K562 (cell line): ENCODE measurements around the gene HOXA4. TPM values are rescaled to one million over a fixed set of nuclear protein-coding genes. Genes with fewer than 3 reads are reported as not detected.
A peak's percentile ranks its signal among the peaks of the same experiment; 100 is the strongest.

Source experiments
- ATAC-seq: fragments of 200-7000 bp; cut with Tn5 transposase; 3 replicates; pipeline ENCODE4 v1.9.1; 2020; ENCODE audit warnings: moderate library complexity
- BruUV-seq: library from RNA; stranded (reverse); fragments of 400-500 nt; replicated peaks from 2 replicates; lab custom pipeline; 2021; lab: Mats Ljungman, UMichigan
- CTCF ChIA-PET: fragments of 300-600 bp; formaldehyde crosslinking; extraction: SDS; loops from one replicate; lab custom pipeline; 2021; ENCODE audit warnings: low intra/inter-chr PET ratio; lab: Yijun Ruan, JAX
- POLR2A ChIA-PET: fragments of 300-600, 350-650 bp; sonication (Branson Sonifier 250); formaldehyde crosslinking; extraction: SDS; loops from one replicate; lab custom pipeline; 2021; ENCODE audit warnings: antibody characterized with exemption, inconsistent platforms; lab: Yijun Ruan, JAX
- DNase-seq, 4 experiments: peaks; one replicate each; pipeline versions ENCODE4 v3.0.0 to v3.0.0-alpha.2; 2011 to 2018; ENCODE audit warnings: low spot score in 3 of 4, mixed read lengths in 3 of 4; ENCODE audit errors: extremely low read depth in 1 of 4
- FAIRE-seq: peaks from 2 replicates; lab custom pipeline; 2011; peaks lifted over from hg19 to GRCh38; lab: Jason Lieb, UNC
- H2AFZ ChIP-seq: 2 replicates; pipeline ENCODE4 v1.6.0; 2011; ENCODE audit warnings: low read depth, low read length, control low read depth, inconsistent platforms
- H3K27ac ChIP-seq: fragments of 200-600 bp; 3 replicates; pipeline ENCODE4 v1.8.0; 2011; ENCODE audit warnings: low read depth, mild to moderate bottlenecking, control low read depth, inconsistent platforms, low read length, moderate library complexity, mixed read lengths; ENCODE audit errors: extremely low read depth
- H3K27me3 ChIP-seq, 2 experiments: fragments of 300-600 bp in 1 of 2; 2 replicates in 1 of 2; 3 replicates in 1 of 2; pipeline versions ENCODE4 v1.6.0 to v1.8.0; 2011; ENCODE audit warnings: inconsistent platforms in 2 of 2, low read length in 2 of 2, mild to moderate bottlenecking in 1 of 2, mixed read lengths in 1 of 2, moderate library complexity in 1 of 2; ENCODE audit not compliant: control insufficient read depth in 2 of 2, insufficient read depth in 2 of 2
- H3K36me3 ChIP-seq: fragments of 300-600 bp; 3 replicates; pipeline ENCODE4 v1.8.0; 2011; ENCODE audit warnings: mild to moderate bottlenecking, low read length, inconsistent platforms; ENCODE audit not compliant: control insufficient read depth, insufficient read depth
- H3K4me1 ChIP-seq, 2 experiments: fragments of 200-600 bp in 1 of 2; replicated peaks in 1 of 2; 2 replicates in 1 of 2; 3 replicates in 1 of 2; pipeline versions ENCODE4 v1.5.1 to v1.8.0; 2011; ENCODE audit warnings: inconsistent platforms in 2 of 2, low read length in 2 of 2, mild to moderate bottlenecking in 1 of 2, mixed read lengths in 1 of 2, moderate library complexity in 1 of 2; ENCODE audit not compliant: control insufficient read depth in 2 of 2, insufficient read depth in 2 of 2
- H3K4me2 ChIP-seq: 2 replicates; pipeline ENCODE4 v1.6.1; 2011; ENCODE audit warnings: low read length, control low read depth, inconsistent platforms, mixed read lengths; ENCODE audit not compliant: insufficient read depth
- H3K4me3 ChIP-seq: fragments of 200-600 bp; sonication (generic), shearing (Covaris generic); 2 replicates; pipeline ENCODE4 v1.5.1; 2016; ENCODE audit warnings: control low read depth, inconsistent platforms
- H3K79me2 ChIP-seq: fragments of 200-600 bp; 3 replicates; pipeline ENCODE4 v1.8.0; 2011; ENCODE audit warnings: low read length, inconsistent platforms; ENCODE audit not compliant: control insufficient read depth, insufficient read depth
- H3K9ac ChIP-seq, 2 experiments: 2 replicates each; pipeline versions ENCODE4 v1.6.0 to v1.6.1; 2011; ENCODE audit warnings: low read depth in 2 of 2, low read length in 2 of 2, control low read depth in 1 of 2, inconsistent platforms in 1 of 2, mild to moderate bottlenecking in 1 of 2, mixed read lengths in 1 of 2; ENCODE audit not compliant: insufficient read depth in 1 of 2
- H3K9me1 ChIP-seq: one replicate; pipeline ENCODE4 v1.6.0; 2011; ENCODE audit warnings: inconsistent platforms, mild to moderate bottlenecking, low read length, moderate library complexity; ENCODE audit not compliant: control insufficient read depth, insufficient read depth
- H3K9me3 ChIP-seq: replicated peaks from 2 replicates; pipeline ENCODE4 v1.5.1; 2011; ENCODE audit warnings: low read depth, low read length, inconsistent platforms; ENCODE audit not compliant: control insufficient read depth, insufficient read depth
- H4K20me1 ChIP-seq: replicated peaks from 2 replicates; pipeline ENCODE4 v1.6.1; 2011; ENCODE audit warnings: low read length, inconsistent platforms, mixed read lengths; ENCODE audit not compliant: control insufficient read depth, insufficient read depth
- MYBL2 ChIP-seq, 2 experiments: fragments of 450-650 bp in 1 of 2; sonication (generic) in 1 of 2; formaldehyde crosslinking in 1 of 2; IDR thresholded peaks; 2 replicates each; pipeline versions ENCODE4 v1.6.1 to v1.8.1; 2017 to 2022; ENCODE audit warnings: borderline replicate concordance in 1 of 2, inconsistent platforms in 1 of 2, low read depth in 1 of 2, mild to moderate bottlenecking in 1 of 2, missing genetic modification reagents in 1 of 2, moderate library complexity in 1 of 2
- SMAD3 ChIP-seq: fragments of 450-650 bp; formaldehyde crosslinking; conservative IDR thresholded peaks from 2 replicates; pipeline ENCODE4 v1.4.0; 2020; ENCODE audit warnings: mild to moderate bottlenecking
- ZBTB7A ChIP-seq: IDR thresholded peaks from 2 replicates; pipeline ENCODE4 v1.6.1; 2011; ENCODE audit warnings: low read depth, mild to moderate bottlenecking, low read length, moderate library complexity, borderline replicate concordance; ENCODE audit not compliant: control insufficient read depth
- WGBS: fragments of 100-300 bp; shearing (Covaris generic); methylation state at CpG from one replicate; pipeline ENCODE4 v1.1.6; 2016; ENCODE audit warnings: low coverage, mixed read lengths; ENCODE audit not compliant: insufficient coverage; ENCODE audit errors: missing lambda C conversion rate; 5-methylcytosine and 5-hydroxymethylcytosine counted together
- in situ Hi-C: fragments of 300-500 bp; cut with MboI; formaldehyde crosslinking; loops from 4 replicates; pipeline ENCODE4 v1.15.0; 2018; ENCODE audit warnings: inconsistent platforms, mixed read lengths
- intact Hi-C: fragments of 100-400 bp; cut with micrococcal nuclease; formaldehyde crosslinking; loops from 2 replicates; pipeline ENCODE4 v1.14.2; 2022
- polyA plus RNA-seq, 8 experiments: library from polyadenylated mRNA; depleted of rRNA in 4 of 8; stranded (reverse) in 5 of 8; unstranded in 3 of 8; fragments of >200 nt; fragmentation: Nextera tagmentation in 2 of 8; fragmentation: Illumina TruSeq in 1 of 8; extraction: Ambion mirVana in 2 of 8; extraction: Trizol in 1 of 8; gene quantifications; 2 replicates each; pipeline versions ENCODE4 v1.2.1 to v1.2.3, GENCODE V29; 2011 to 2014; ENCODE audit warnings: inconsistent platforms in 1 of 8, missing spikeins in 1 of 8
- total RNA-seq, 7 experiments: library from RNA; depleted of rRNA in 6 of 7; stranded (reverse); fragments of >200 nt in 6 of 7; fragmentation: Illumina TruSeq in 2 of 7; extraction: Trizol in 2 of 7; gene quantifications; 2 replicates each; pipeline versions ENCODE4 v1.2.1 to v1.2.3, GENCODE V29; 2011 to 2021; ENCODE audit warnings: low replicate concordance in 1 of 7
- TF ChIP-seq, protein P1 (sequence below): IDR thresholded peaks from 2 replicates; pipeline ENCODE4 v1.6.1; 2016; ENCODE audit warnings: missing genetic modification characterization, missing compliant biosample characterization

HOXA4 gene
- total and polyA plus RNA-seq, 9 of the 15 experiments (the other 6 are each of a cell fraction or from before 2014, with no cell fraction given), result not detected

- in situ Hi-C loops, result no loop called here
- no peak overlapping the region for H3K4me2 ChIP-seq
- H3K27ac ChIP-seq, result no peak overlapping the region
- H3K9ac ChIP-seq, result no peak overlapping the region
- DNase-seq (no peak), FAIRE-seq (no peak), ATAC-seq (no peak)
- no peaks in the 10 kb centered on the region for H4K20me1 ChIP-seq
- TF ChIP-seq, protein P1, sequence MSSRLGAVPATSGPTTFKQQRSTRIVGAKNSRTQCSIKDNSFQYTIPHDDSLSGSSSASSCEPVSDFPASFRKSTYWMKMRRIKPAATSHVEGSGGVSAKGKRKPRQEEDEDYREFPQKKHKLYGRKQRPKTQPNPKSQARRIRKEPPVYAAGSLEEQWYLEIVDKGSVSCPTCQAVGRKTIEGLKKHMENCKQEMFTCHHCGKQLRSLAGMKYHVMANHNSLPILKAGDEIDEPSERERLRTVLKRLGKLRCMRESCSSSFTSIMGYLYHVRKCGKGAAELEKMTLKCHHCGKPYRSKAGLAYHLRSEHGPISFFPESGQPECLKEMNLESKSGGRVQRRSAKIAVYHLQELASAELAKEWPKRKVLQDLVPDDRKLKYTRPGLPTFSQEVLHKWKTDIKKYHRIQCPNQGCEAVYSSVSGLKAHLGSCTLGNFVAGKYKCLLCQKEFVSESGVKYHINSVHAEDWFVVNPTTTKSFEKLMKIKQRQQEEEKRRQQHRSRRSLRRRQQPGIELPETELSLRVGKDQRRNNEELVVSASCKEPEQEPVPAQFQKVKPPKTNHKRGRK (tag), result peak; percentile 61; the same call in 1 of the 2 replicates
- TF ChIP-seq MYBL2 (IDR thresholded peaks at IDR 0.05; ENCODE audit: low read depth) (no peak), MYBL2 (CRISPR knock-in tag; IDR thresholded peaks at IDR 0.05; ENCODE audit: borderline replicate concordance) (no peak), ZBTB7A (no peak), SMAD3 (CRISPR knock-in tag) (no peak)
- WGBS, result 8% methylated on average over 29 of the region's 47 CpGs
- H3K9me3 ChIP-seq, result no peaks in the 10 kb centered on the region
- peaks cover 0 to 12% of the 10 kb centered on the region in 2 experiments; a peak in 2 of 5 replicates for H3K4me1 ChIP-seq
- H3K4me3 ChIP-seq, result no peak overlapping the region
- H3K27me3 ChIP-seq, result peaks cover 62 to 67% of the 10 kb centered on the region in 2 experiments
- H3K36me3 ChIP-seq, result no peaks in the 10 kb centered on the region
- H3K9me1 ChIP-seq, result no peaks in the 10 kb centered on the region
- ChIA-PET POLR2A (no interaction called here), CTCF (no interaction called here)
- H2AFZ ChIP-seq, result no peak overlapping the region
- no TSS peak for BruUV-seq
- intact Hi-C loops, result no loop called here
- no peaks in the 10 kb centered on the region for H3K79me2 ChIP-seq
Measured at GRCh38 chr7:27107391-27108381, 22.9 kb downstream of the HOXA4 start.
